ENCODE results near the gene PPP1R15A. TPM values are rescaled to one million over a fixed set of nuclear protein-coding genes. Genes with fewer than 3 reads are reported as not detected.
"Not testable (repeated sequence)": the region's sequence is repeated elsewhere in the genome, so short reads cannot be mapped to it uniquely, and the experiment has no call there.

The PPP1R15A gene
- total RNA-seq, 4 donors from 2014 or later = 28.6 to 53.0 (median 30.9) TPM

GRCh38 chr19:48913114-48913889 is 41.1 kb downstream of the PPP1R15A start:
- Histone ChIP-seq H3K27me3 (no peaks in the 10 kb centered on the region), H3K36me3 (no peaks in the 10 kb centered on the region), H3K27ac (no peak overlapping the region), H3K9me3 (no peaks in the 10 kb centered on the region), H3K4me3 (no peak overlapping the region), H3K4me1 (no peaks in the 10 kb centered on the region)
- no peak for DNase-seq
- intact Hi-C loops (cut with DNase I; ENCODE audit: low total_unique reads) = no loop called here
- TF ChIP-seq POLR2A (IDR thresholded peaks at IDR 0.05) (no peak), CTCF (IDR thresholded peaks at IDR 0.05) (no peak)

GRCh38 chr19:48914181-48914580 is 42.0 kb downstream of the PPP1R15A start:
- intact Hi-C loops (cut with DNase I; ENCODE audit: low total_unique reads) = no loop called here
- no peak for DNase-seq
- H3K9me3 ChIP-seq = no peaks in the 10 kb centered on the region
- no peaks in the 10 kb centered on the region for H3K36me3 ChIP-seq
- no peaks in the 10 kb centered on the region for H3K4me1 ChIP-seq
- H3K4me3 ChIP-seq = no peak overlapping the region
- TF ChIP-seq CTCF (IDR thresholded peaks at IDR 0.05) (no peak), POLR2A (IDR thresholded peaks at IDR 0.05) (no peak)
- no peaks in the 10 kb centered on the region for H3K27me3 ChIP-seq
- H3K27ac ChIP-seq = no peak overlapping the region

GRCh38 chr19:48915757-48916156 is 43.5 kb downstream of the PPP1R15A start:
- Histone ChIP-seq H3K4me1 (no peaks in the 10 kb centered on the region), H3K27ac (no peak overlapping the region), H3K4me3 (no peak overlapping the region), H3K27me3 (no peaks in the 10 kb centered on the region), H3K36me3 (no peaks in the 10 kb centered on the region), H3K9me3 (no peaks in the 10 kb centered on the region)
- intact Hi-C loops (cut with DNase I; ENCODE audit: low total_unique reads) = no loop called here
- TF ChIP-seq CTCF (IDR thresholded peaks at IDR 0.05) (no peak), POLR2A (IDR thresholded peaks at IDR 0.05) (no peak)
- no peak for DNase-seq

GRCh38 chr19:48918071-48918470 is 45.9 kb downstream of the PPP1R15A start:
- no peak for DNase-seq
- intact Hi-C loops (cut with DNase I; ENCODE audit: low total_unique reads) = no loop called here
- Histone ChIP-seq H3K4me3 (no peak overlapping the region), H3K27ac (no peak overlapping the region), H3K36me3 (no peaks in the 10 kb centered on the region), H3K9me3 (no peaks in the 10 kb centered on the region), H3K4me1 (no peaks in the 10 kb centered on the region), H3K27me3 (no peaks in the 10 kb centered on the region)
- TF ChIP-seq CTCF (IDR thresholded peaks at IDR 0.05) (no peak), POLR2A (IDR thresholded peaks at IDR 0.05) (no peak)

GRCh38 chr19:48918801-48919247 is 46.6 kb downstream of the PPP1R15A start:
- no peaks in the 10 kb centered on the region for H3K4me1 ChIP-seq
- TF ChIP-seq CTCF (IDR thresholded peaks at IDR 0.05) = no peak
- no peak for TF ChIP-seq POLR2A (IDR thresholded peaks at IDR 0.05)
- H3K4me3 ChIP-seq = no peak overlapping the region
- intact Hi-C loops (cut with DNase I; ENCODE audit: low total_unique reads) = no loop called here
- H3K27ac ChIP-seq = no peak overlapping the region
- H3K9me3 ChIP-seq = no peaks in the 10 kb centered on the region
- DNase-seq = no peak
- no peaks in the 10 kb centered on the region for H3K36me3 ChIP-seq
- no peaks in the 10 kb centered on the region for H3K27me3 ChIP-seq

- H3K36me3 ChIP-seq; DNase-seq; intact Hi-C loops (cut with DNase I; ENCODE audit: low total_unique reads); H3K9me3 ChIP-seq; H3K4me1 ChIP-seq; H3K4me3 ChIP-seq; H3K27me3 ChIP-seq; H3K27ac ChIP-seq: not testable (repeated sequence)
These were observed 47.0 kb downstream of the PPP1R15A start for GRCh38 chr19:48919271-48919670.
